ENCODE data around the gene COX6B2. TPM values are rescaled to one million over a fixed set of nuclear protein-coding genes. Genes with fewer than 3 reads are reported as not detected.

COX6B2 gene
- total RNA-seq, 1 donor from 2014 or later = not detected

DNA sequence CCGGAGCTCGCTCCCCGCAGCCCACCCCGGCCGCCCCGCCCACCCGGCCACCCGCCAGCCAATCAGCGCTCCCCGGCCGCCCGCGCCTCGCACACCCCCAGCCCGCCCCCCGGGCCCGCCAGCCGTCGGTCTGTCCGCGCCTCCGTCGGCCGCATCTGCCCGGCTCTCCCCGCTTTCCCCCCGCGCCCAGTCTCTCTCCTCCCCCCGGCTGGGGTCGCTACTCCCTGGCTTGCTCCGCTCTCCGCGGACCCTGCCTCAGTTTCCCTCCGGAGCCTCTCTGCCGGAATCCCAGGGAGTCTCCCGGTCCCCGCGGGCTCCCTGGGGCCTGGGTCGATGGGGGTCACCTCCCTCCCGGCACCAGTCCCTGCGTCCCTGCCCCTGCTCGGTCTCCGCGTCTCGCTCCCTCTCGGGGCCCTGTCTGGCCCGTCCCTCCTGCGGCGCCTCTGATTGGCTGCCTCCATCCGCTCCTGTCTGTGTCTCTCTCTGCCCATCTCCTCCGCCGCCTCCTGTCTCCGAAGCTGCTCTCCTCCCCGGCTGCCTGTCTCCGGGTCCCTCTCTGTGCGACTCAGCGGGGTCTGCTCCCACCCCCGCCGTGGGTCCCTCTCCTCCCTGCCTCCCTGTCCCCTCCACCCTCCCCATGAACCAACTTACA, 15.3 kb upstream of the COX6B2 start:
- H3K27me3 Mint-ChIP-seq (ENCODE audit: unreplicated experiment) = no peaks in the 10 kb centered on the region

DNA sequence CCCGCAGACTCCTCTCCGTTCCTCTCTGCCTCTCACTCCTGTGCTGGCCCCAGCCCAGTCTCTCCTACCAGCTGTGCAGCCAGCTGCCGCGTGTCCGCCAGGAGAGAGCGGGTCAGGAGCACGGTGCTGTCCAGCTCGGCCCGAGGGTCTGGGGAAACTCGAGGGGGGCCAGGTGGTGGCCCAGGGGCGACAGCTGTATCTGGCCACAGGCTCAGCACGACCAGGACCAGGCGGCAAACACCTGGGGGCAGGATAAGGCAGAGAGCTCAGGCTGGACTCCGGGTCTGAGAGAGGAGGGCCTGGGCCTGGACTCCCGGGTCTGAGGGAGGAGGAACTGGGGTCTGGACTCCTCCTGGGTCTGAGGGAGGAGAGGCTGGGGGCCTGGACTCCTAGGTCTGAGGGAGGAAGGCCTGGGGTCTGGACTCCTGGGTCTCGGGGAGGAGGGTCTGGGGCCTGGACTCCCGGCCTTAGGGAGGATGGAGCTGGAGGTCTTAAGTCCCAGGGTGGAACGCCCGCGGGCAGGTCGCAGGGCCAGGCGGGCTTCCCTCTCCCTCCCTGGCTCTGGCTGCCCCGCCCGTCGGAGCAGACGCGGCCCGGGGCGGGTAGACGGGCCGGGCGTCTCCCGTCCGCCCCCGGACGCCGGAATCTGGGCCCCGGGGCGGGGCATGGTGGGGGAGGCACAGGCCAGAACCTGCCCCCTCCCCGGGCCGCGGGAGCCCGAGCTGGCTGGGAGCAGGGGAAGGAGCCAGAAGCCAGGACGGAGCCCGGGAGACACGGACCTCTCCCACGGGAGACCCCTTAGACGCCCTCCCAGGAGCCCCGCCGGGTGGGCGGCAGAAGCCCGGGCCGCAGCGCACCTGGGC, 14.4 kb upstream of the COX6B2 start:
- Mint-ChIP-seq H3K36me3 (ENCODE audit: unreplicated experiment) (no peaks in the 10 kb centered on the region), H3K4me3 (ENCODE audit: unreplicated experiment) (peak overlapping the region; percentile 29), H3K9me3 (ENCODE audit: unreplicated experiment) (no peaks in the 10 kb centered on the region), H3K27me3 (ENCODE audit: unreplicated experiment) (no peaks in the 10 kb centered on the region), H3K4me1 (ENCODE audit: unreplicated experiment) (peaks cover 36% of the 10 kb centered on the region), H3K27ac (ENCODE audit: unreplicated experiment) (no peak overlapping the region)
- DNase-seq (ENCODE audit: extremely low spot score, unreplicated experiment) = no peak
- TF ChIP-seq, protein P1, sequence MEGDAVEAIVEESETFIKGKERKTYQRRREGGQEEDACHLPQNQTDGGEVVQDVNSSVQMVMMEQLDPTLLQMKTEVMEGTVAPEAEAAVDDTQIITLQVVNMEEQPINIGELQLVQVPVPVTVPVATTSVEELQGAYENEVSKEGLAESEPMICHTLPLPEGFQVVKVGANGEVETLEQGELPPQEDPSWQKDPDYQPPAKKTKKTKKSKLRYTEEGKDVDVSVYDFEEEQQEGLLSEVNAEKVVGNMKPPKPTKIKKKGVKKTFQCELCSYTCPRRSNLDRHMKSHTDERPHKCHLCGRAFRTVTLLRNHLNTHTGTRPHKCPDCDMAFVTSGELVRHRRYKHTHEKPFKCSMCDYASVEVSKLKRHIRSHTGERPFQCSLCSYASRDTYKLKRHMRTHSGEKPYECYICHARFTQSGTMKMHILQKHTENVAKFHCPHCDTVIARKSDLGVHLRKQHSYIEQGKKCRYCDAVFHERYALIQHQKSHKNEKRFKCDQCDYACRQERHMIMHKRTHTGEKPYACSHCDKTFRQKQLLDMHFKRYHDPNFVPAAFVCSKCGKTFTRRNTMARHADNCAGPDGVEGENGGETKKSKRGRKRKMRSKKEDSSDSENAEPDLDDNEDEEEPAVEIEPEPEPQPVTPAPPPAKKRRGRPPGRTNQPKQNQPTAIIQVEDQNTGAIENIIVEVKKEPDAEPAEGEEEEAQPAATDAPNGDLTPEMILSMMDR (IDR thresholded peaks at IDR 0.05) = no peak

More for the DNA sequence above, 15.3 kb upstream of the COX6B2 start:
- Mint-ChIP-seq H3K4me1 (ENCODE audit: unreplicated experiment) (peaks cover 32% of the 10 kb centered on the region), H3K9me3 (ENCODE audit: unreplicated experiment) (no peaks in the 10 kb centered on the region), H3K4me3 (ENCODE audit: unreplicated experiment) (peak overlapping the region; percentile 74), H3K27ac (ENCODE audit: unreplicated experiment) (peak overlapping the region; percentile 69), H3K36me3 (ENCODE audit: unreplicated experiment) (no peaks in the 10 kb centered on the region)
- no peak for DNase-seq (ENCODE audit: extremely low spot score, unreplicated experiment)
- TF ChIP-seq, protein P1 (IDR thresholded peaks at IDR 0.05) = no peak

DNA sequence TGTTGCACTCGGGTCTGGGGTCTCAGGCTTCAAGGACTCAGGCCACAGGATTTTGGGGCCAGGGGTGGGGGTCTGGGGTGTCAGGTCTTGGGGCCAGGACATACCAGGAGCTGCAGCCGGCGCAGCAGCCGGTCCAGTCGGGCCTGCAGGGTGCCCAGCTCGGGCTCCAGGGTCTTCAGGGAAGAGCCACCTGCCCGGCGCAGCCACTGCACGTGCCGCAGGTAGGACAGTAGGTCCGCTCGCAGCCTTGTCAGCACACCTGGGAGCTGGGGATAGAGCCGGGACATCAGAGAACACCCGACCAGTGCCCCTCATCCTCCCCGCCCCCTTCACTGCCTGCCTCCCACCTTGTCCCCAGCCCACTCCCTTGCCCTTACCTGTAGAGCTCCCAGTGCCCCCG, 13.6 kb upstream of the COX6B2 start:
- TF ChIP-seq, protein P1 (IDR thresholded peaks at IDR 0.05) = no peak
- Mint-ChIP-seq H3K4me1 (ENCODE audit: unreplicated experiment) (peaks cover 34% of the 10 kb centered on the region), H3K27ac (ENCODE audit: unreplicated experiment) (no peak overlapping the region), H3K27me3 (ENCODE audit: unreplicated experiment) (no peaks in the 10 kb centered on the region), H3K36me3 (ENCODE audit: unreplicated experiment) (no peaks in the 10 kb centered on the region), H3K4me3 (ENCODE audit: unreplicated experiment) (no peak overlapping the region), H3K9me3 (ENCODE audit: unreplicated experiment) (no peaks in the 10 kb centered on the region)
- DNase-seq (ENCODE audit: extremely low spot score, unreplicated experiment) = no peak

DNA sequence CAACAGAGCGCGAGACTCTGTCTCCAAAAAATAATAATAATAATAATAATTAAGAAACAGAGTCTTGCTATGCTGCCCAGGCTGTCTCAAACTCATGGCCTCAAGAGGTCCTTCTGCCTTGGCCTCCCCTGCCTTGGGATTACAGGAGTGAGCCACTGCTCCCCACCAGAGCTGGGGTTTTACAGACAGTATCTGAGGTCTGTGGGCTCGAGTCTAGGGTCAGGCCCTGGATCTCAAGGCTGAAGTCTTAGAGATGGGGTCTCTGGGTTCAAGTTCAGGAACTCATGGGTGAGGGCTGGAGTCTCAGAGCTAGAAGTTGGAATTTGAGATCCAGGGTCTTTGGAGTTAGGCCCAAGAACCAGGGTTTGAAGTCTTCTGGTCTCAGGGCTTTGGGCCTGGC, 12.3 kb upstream of the COX6B2 start:
- Mint-ChIP-seq H3K9me3 (ENCODE audit: unreplicated experiment) (no peaks in the 10 kb centered on the region), H3K4me3 (ENCODE audit: unreplicated experiment) (no peak overlapping the region), H3K4me1 (ENCODE audit: unreplicated experiment) (peaks cover 25% of the 10 kb centered on the region), H3K27me3 (ENCODE audit: unreplicated experiment) (no peaks in the 10 kb centered on the region), H3K36me3 (ENCODE audit: unreplicated experiment) (no peaks in the 10 kb centered on the region), H3K27ac (ENCODE audit: unreplicated experiment) (no peak overlapping the region)
- DNase-seq (ENCODE audit: extremely low spot score, unreplicated experiment) = no peak
- TF ChIP-seq, protein P1 (IDR thresholded peaks at IDR 0.05) = no peak

DNA sequence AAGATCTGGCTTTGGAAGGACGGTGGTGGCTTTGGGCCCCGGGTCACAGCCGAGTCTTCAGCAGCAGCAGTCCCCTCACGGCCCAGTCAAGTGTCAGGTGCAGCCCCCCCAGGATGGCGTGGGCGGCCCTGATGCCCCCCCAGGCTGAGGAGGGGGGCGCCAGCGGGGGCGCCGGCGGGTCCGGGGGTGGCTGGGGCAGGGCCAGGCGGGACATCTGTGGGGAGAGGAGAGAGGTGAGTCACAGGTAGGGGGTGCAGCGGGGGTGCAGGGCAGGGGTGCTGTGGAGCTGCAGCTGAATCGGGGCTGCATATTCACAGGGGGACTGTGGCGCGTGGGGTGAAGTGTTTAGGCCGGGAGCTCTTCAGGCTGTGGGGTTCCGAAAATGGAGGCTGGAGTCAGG, 11.4 kb upstream of the COX6B2 start:
- no peak overlapping the region for H3K27ac Mint-ChIP-seq (ENCODE audit: unreplicated experiment)
- H3K4me3 Mint-ChIP-seq (ENCODE audit: unreplicated experiment) = no peak overlapping the region
- no peaks in the 10 kb centered on the region for H3K36me3 Mint-ChIP-seq (ENCODE audit: unreplicated experiment)
- H3K27me3 Mint-ChIP-seq (ENCODE audit: unreplicated experiment) = no peaks in the 10 kb centered on the region
- H3K4me1 Mint-ChIP-seq (ENCODE audit: unreplicated experiment) = peaks cover 24% of the 10 kb centered on the region
- H3K9me3 Mint-ChIP-seq (ENCODE audit: unreplicated experiment) = no peaks in the 10 kb centered on the region
- no peak for DNase-seq (ENCODE audit: extremely low spot score, unreplicated experiment)
- TF ChIP-seq, protein P1 (IDR thresholded peaks at IDR 0.05) = no peak

Data from osteocyte (in vitro differentiated cells).